ENCODE data around the gene MKI67. TPM values are rescaled to one million over a fixed set of nuclear protein-coding genes. Genes with fewer than 3 reads are reported as not detected.

The MKI67 gene
- total and polyA plus RNA-seq, 2 of the 4 experiments (the other 2 are of a cell fraction), result 13.5 to 36.4 TPM

DNA sequence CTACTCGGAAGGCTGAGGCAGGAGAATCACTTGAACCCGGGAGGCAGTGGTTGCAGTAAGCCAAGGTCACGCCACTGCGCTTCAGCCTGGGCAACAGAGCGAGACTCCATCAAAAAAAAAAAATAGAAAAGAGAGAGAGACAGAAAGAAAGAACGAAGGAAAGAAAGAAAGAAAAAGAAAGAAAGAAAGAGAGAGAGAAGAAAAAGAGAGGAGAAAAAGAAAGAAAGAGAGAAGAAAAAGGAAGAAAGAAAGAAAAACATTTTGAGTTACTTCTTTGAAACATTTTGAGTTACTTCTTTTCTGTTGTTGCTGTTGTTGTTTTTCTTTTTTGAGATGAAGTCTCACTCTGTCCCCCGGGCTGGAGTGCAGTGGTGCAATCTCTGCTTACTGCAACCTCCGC lies 2.4 kb upstream of the MKI67 start:
- no peak overlapping the region for H3K4me3 ChIP-seq (ENCODE audit: insufficient read depth, low read depth, low read length)
- CTCF ChIA-PET, result no interaction called here
- BruUV-seq (replicated peaks), result no TSS peak
- no CpG with 5 or more reads among the region's 8 CpGs for WGBS, 2 experiments (ENCODE audit: extremely low coverage in 2 of 2, insufficient read length in 1 of 2)
- dilution Hi-C loops (cut with HindIII; ENCODE audit: low sequenced_read_pairs, unreplicated experiment), result no loop called here
- no peak overlapping the region for H4K5ac ChIP-seq (ENCODE audit: low read depth, low read length)
- peaks cover 6% of the 10 kb centered on the region; the same call in 1 of the 2 replicates for H3K4me1 ChIP-seq (ENCODE audit: control insufficient read depth, insufficient read depth, low read length)
- TF ChIP-seq MAFK (IDR thresholded peaks at IDR 0.05; ENCODE audit: low read depth, low read length) (no peak), CEBPB (IDR thresholded peaks at IDR 0.05; ENCODE audit: low read depth, low read length) (no peak), RCOR1 (IDR thresholded peaks at IDR 0.05; ENCODE audit: insufficient replicate concordance, low read length) (no peak), NFE2L2 (IDR thresholded peaks at IDR 0.05; ENCODE audit: low read depth, low read length) (no peak), POLR2A (IDR thresholded peaks at IDR 0.05; ENCODE audit: low read depth, low read length) (no peak), MAZ (IDR thresholded peaks at IDR 0.05; ENCODE audit: borderline replicate concordance, low read depth, low read length) (no peak), CTCF (conservative IDR thresholded peaks at IDR 0.05; ENCODE audit: low read depth, low read length) (no peak), SMC3 (IDR thresholded peaks at IDR 0.05; ENCODE audit: low read depth, low read length) (no peak), RFX5 (IDR thresholded peaks at IDR 0.05; ENCODE audit: low read depth, low read length) (no peak), MXI1 (IDR thresholded peaks at IDR 0.05; ENCODE audit: borderline replicate concordance, low read depth, low read length) (no peak), BHLHE40 (IDR thresholded peaks at IDR 0.05; ENCODE audit: low read depth, low read length) (no peak), FOS (IDR thresholded peaks at IDR 0.05; ENCODE audit: low read depth, low read length) (no peak), CHD1 (IDR thresholded peaks at IDR 0.05; ENCODE audit: low read depth, low read length) (no peak), RAD21 (IDR thresholded peaks at IDR 0.05; ENCODE audit: low read length) (no peak), ELK1 (IDR thresholded peaks at IDR 0.05; ENCODE audit: borderline replicate concordance, low read depth, low read length) (no peak)
- TF ChIP-seq, protein P1, sequence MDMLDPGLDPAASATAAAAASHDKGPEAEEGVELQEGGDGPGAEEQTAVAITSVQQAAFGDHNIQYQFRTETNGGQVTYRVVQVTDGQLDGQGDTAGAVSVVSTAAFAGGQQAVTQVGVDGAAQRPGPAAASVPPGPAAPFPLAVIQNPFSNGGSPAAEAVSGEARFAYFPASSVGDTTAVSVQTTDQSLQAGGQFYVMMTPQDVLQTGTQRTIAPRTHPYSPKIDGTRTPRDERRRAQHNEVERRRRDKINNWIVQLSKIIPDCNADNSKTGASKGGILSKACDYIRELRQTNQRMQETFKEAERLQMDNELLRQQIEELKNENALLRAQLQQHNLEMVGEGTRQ (IDR thresholded peaks at IDR 0.05; ENCODE audit: low read depth, low read length), result no peak
- H3K4me2 ChIP-seq (ENCODE audit: low read depth, low read length), result no peak overlapping the region
- H2AK9ac ChIP-seq (replicated peaks; ENCODE audit: low read depth, low read length, poor library complexity), result no peak overlapping the region
- H3K23ac ChIP-seq (ENCODE audit: low read depth, low read length), result no peak overlapping the region
- H3K27me3 ChIP-seq (ENCODE audit: control insufficient read depth, insufficient read depth, low read length), result no peaks in the 10 kb centered on the region; the same call in 1 of the 2 replicates
- no peak overlapping the region for H2BK15ac ChIP-seq (ENCODE audit: low read depth, low read length)
- H3K56ac ChIP-seq (ENCODE audit: extremely low read depth, insufficient read depth, low read length), result no peak overlapping the region
- H2AFZ ChIP-seq (replicated peaks; ENCODE audit: low read length, poor library complexity), result no peak overlapping the region
- no peak overlapping the region for H4K91ac ChIP-seq (ENCODE audit: insufficient read depth, low read depth, low read length)
- POLR2A ChIA-PET (ENCODE audit: unreplicated experiment), result no interaction called here
- no peak for ATAC-seq (ENCODE audit: low read depth)
- H2AK5ac ChIP-seq (ENCODE audit: low read depth, low read length), result no peak overlapping the region
- H3K9me1 ChIP-seq (ENCODE audit: insufficient read depth, low read length), result peaks cover 6% of the 10 kb centered on the region; the same call in 1 of the 2 replicates
- peaks cover 9% of the 10 kb centered on the region; the same call in 1 of the 2 replicates for H4K20me1 ChIP-seq (ENCODE audit: insufficient read depth, low read length)
- no peaks in the 10 kb centered on the region for H3K9me3 ChIP-seq (ENCODE audit: control insufficient read depth, insufficient read depth, low read length)
- H4K8ac ChIP-seq (ENCODE audit: low read depth in 2 of 2, low read length in 2 of 2), result no peak overlapping the region
- H3K9ac ChIP-seq (ENCODE audit: low read depth, low read length), result no peak overlapping the region
- DNase-seq, result no peak
- H3K4ac ChIP-seq (ENCODE audit: low read depth, low read length), result no peak overlapping the region
- no peak overlapping the region for H3K27ac ChIP-seq (ENCODE audit: insufficient read depth, low read length)
- in situ Hi-C loops (cut with MboI; ENCODE audit: low sequenced_read_pairs), result no loop called here
- H3K14ac ChIP-seq (replicated peaks; ENCODE audit: low read depth, low read length), result no peak overlapping the region
- H2BK5ac ChIP-seq (ENCODE audit: low read depth, low read length, poor library complexity, severe bottlenecking), result no peak overlapping the region
- no peak overlapping the region for H3K18ac ChIP-seq (ENCODE audit: low read depth, low read length)
- no peak overlapping the region for H2BK20ac ChIP-seq (ENCODE audit: low read depth, low read length)
- H2BK120ac ChIP-seq (ENCODE audit: low read depth, low read length), result no peak overlapping the region
- no peaks in the 10 kb centered on the region for H3K79me1 ChIP-seq (ENCODE audit: low read depth in 1 of 2, low read length in 2 of 2)
- H3K36me3 ChIP-seq (ENCODE audit: control insufficient read depth, insufficient read depth, low read length), result no peaks in the 10 kb centered on the region
- intact Hi-C loops (cut with micrococcal nuclease), result no loop called here
